ENCODE results near the gene COL13A1.

Gene COL13A1

DNA sequence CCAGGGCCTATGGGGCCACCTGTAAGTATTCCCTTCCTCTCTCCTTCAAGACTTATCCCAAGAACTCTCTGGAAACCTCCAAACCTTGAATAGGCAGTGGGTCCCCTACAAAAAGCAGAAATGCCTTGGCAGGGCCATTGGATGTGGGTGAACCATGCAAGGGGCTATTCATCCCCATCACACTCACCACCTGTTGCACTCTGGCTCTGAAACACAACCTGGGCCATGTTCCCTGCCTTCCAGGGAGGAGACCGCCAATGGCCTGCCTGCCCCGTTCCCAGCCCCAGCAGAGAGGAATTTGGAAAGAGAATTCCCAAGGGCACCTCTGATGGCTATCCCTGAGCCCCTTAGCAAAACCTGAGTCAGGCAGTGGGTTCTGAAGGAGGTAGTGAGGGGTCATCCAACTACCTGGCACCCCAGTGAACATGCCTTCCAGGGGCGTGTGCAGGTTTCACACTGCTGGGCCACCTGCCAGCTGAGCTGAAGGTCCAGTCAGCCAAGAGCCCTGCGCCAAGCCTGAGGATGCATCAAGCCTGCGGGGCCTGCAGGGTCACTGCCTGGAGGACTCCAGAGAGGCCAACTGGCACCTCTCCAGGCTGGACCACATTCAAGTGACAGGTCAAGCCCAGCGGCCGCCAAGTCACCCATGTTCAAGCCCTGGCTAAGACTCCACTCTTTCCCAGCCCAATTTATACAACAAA, 101.3 kb downstream of the COL13A1 start:
- DNase-seq (ENCODE audit: low read depth in 1 of 2, low spot score in 1 of 2): no peak

- no peak for DNase-seq (ENCODE audit: low read depth in 1 of 2, low spot score in 1 of 2)
Observed at GRCh38 chr10:69904533-69904932, 102.8 kb downstream of the COL13A1 start.

DNA sequence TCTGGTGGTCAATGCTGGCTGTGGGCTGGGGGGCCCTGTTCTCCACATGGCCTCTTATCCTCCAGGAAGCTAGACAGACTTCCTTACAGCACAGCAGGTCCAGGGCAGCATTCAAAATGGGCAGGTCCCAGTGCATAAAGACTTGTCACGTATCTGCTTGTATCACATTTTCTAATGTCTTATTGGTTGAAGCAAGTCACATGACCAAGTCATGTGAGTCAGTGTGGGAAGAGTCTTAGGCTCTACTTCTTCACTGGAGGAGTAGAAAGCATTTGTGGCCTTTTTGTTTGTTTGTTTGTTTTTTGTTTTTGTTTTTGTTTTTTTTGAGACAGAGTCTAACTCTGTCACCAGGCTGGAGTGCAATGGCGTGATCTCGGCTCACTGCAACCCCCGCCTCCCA, 104.7 kb downstream of the COL13A1 start:
- DNase-seq (ENCODE audit: low read depth in 1 of 2, low spot score in 1 of 2): no peak

DNA sequence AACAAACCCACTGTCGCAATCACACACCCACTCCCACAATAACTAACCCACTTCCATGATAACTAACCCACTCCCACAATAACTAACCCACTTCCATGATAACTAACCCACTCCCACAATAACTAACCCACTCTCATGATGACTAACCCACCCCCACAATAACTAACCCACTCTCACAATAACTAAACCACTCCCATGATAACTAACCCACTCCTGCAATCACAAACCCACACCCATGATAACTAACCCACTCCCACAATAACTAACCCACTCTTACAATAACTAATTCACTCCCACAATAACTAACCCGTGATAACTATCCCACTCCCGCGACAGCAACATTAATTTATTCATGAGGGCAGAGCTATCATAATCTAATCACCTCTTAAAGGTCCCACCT, 105.8 kb downstream of the COL13A1 start:
- no peak for DNase-seq (ENCODE audit: low read depth in 1 of 2, low spot score in 1 of 2)

DNA sequence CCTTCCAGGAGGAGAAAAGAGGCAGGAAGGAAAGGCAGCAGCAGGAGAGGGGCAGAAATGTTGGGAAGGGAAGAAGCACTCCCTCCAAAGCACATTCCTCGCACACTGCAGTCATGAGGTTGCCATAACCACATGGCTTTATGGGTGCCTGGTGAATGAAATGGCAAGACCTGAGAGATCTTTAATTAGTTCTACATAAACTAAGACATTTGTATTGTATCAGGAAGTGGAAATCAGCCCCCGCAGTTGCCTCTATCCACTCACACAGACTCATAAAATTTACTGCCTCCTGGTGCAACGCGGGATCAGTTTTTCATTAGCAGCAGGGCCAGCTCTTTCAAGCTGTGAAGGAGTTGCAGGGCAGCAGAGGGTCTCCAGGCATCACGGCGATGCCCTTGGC, 106.4 kb downstream of the COL13A1 start:
- DNase-seq (ENCODE audit: low read depth in 1 of 2, low spot score in 1 of 2): no peak

GRCh38 chr10:69910561-69910960, 108.9 kb downstream of the COL13A1 start:
- DNase-seq (ENCODE audit: low read depth in 1 of 2, low spot score in 1 of 2): no peak

- DNase-seq (ENCODE audit: low read depth in 1 of 2, low spot score in 1 of 2): no peak
Observed at GRCh38 chr10:69911613-69912528, 110.2 kb downstream of the COL13A1 start.

DNA sequence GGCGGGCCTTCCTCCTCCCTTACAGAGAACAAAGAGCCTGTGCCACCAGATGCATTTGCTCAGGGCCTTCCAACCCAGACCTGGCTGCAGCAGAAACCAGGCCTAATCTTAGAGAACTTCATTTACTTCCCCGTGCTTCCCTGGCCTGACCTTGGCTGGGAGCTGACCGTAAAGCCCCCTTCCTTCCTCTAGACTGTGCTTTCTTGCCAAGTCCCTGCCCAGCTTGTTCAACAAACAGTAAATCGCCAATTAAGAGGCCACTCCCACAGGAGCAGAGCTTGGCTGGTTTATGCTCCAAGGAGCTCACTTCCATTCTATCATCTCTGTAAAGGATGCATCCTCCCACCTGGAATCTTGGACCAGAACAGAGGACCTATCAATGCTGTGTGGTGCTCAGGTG, 110.9 kb downstream of the COL13A1 start:
- DNase-seq (ENCODE audit: low read depth in 1 of 2, low spot score in 1 of 2): no peak

- no peak for DNase-seq (ENCODE audit: low read depth in 1 of 2, low spot score in 1 of 2)
Observed at GRCh38 chr10:69913606-69914382, 112.1 kb downstream of the COL13A1 start.

DNA sequence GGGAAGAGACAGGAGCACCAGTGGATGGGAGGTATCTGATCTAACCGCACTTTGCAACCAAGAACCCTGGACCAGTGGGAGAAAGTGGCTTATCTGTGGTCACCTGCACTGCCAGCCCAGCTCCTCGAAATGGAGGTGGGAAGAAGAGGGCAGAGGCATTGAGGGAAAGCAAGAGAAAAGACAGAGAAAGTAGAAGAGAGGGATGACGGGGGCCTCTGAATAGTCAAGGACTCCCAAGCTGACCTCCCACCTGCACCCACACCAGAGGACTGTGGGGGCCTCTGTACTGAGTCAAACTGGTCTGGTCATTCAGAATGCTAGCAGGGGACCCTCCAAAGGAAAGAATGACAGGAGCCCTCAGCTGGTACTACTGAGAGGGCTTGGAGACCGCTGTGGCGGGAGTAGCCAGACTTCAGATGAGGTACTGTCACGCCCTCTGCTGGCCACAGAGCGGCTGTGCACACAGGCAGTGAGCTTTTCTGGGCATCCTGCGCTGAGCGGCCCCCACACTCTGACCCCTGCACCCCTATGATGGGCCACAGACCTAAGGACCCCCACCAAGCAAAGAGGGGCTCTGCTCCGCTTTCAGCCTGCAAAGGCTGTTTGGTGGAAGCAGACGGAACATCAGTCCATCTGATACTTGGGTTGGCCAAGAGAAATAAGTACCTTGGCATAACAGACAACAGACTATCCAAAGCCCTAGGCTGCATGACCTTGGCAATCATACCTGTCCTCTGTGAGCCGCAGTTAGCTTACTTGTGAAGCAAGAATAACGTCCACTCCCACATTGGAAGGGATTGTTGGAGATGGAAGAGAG, 112.9 kb downstream of the COL13A1 start:
- peak; percentile 30 to 35 for DNase-seq (ENCODE audit: low read depth in 1 of 2, low spot score in 1 of 2)

- no peak for DNase-seq (ENCODE audit: low read depth in 1 of 2, low spot score in 1 of 2)
Observed at GRCh38 chr10:69915215-69915560, 113.5 kb downstream of the COL13A1 start.

- no peak for DNase-seq (ENCODE audit: low read depth in 1 of 2, low spot score in 1 of 2)
Observed at GRCh38 chr10:69916118-69916517, 114.4 kb downstream of the COL13A1 start.

DNA sequence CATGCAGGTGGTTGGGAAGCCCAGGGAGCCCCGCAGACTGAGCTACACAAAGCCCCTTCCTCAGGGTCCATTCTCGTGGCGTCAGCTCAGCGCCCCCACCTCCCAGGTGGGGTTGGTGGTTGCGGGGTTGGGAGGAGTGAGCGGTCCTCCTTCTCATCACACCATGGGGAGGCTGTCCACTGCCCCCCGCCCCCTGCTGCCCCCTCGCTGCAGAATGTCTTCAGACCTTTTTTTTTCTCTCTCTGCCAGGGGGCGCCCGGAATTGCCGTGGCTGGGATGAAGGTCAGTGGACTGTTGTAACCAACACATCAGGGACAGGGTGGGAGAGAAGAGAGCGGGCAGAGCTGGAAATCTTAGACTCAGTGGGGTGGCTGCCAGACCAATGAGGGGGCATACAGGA, 116.3 kb downstream of the COL13A1 start:
- no peak for DNase-seq (ENCODE audit: low read depth in 1 of 2, low spot score in 1 of 2)

DNA sequence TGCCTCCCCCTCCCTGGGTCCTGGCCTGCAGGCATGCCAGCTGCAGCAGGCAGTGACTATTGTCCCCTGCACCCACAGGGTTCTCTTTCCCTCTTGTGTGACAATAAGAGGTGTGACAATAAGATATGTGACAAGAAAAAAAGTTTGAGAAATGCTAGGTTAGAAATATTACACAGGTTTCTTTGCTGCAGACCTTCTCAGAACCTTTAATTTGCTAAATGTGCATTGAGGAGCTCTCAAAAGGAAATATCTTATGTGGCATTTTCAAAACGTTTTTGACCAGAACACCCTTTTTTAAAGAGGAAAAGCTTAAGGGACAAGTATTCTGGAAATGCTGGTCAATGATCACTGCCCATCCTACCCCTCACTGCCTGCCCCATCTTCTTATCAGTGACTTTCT, 117.5 kb downstream of the COL13A1 start:
- DNase-seq (ENCODE audit: low read depth in 1 of 2, low spot score in 1 of 2): no peak

- no peak for DNase-seq (ENCODE audit: low read depth in 1 of 2, low spot score in 1 of 2)
Observed at GRCh38 chr10:69925111-69925510, 123.4 kb downstream of the COL13A1 start.

GRCh38 chr10:69928339-69928738, 126.6 kb downstream of the COL13A1 start:
- no peak for DNase-seq (ENCODE audit: low read depth in 1 of 2, low spot score in 1 of 2)

- DNase-seq (ENCODE audit: low read depth in 1 of 2, low spot score in 1 of 2): no peak
Observed at GRCh38 chr10:69929575-69929974, 127.9 kb downstream of the COL13A1 start.

- no peak for DNase-seq (ENCODE audit: low read depth in 1 of 2, low spot score in 1 of 2)
Observed at GRCh38 chr10:69934768-69935167, 133.1 kb downstream of the COL13A1 start.

- no peak for DNase-seq (ENCODE audit: low read depth in 1 of 2, low spot score in 1 of 2)
Observed at GRCh38 chr10:69936091-69936490, 134.4 kb downstream of the COL13A1 start.

GRCh38 chr10:69938541-69938991, 136.9 kb downstream of the COL13A1 start:
- DNase-seq (ENCODE audit: low read depth in 1 of 2, low spot score in 1 of 2): no peak

- no peak for DNase-seq (ENCODE audit: low read depth in 1 of 2, low spot score in 1 of 2)
Observed at GRCh38 chr10:69939061-69939460, 137.4 kb downstream of the COL13A1 start.
